ENCODE data around the gene OPHN1. TPM values are rescaled to one million over a fixed set of nuclear protein-coding genes. Genes with fewer than 3 reads are reported as not detected.

OPHN1 gene
- total and polyA plus RNA-seq, 2 donors (not counting 3 experiments of a cell fraction or from before 2014, with no cell fraction given) = 3.9 to 6.7 TPM

GRCh38 chrX:68411729-68412128 lies 21.6 kb downstream of the OPHN1 start:
- no peaks in the 10 kb centered on the region for H3K36me3 ChIP-seq (ENCODE audit: control insufficient read depth in 2 of 2, extremely low read depth in 1 of 2, insufficient read depth in 2 of 2, low read length in 2 of 2)
- H3K4me3 ChIP-seq (replicated peaks in 1 of 3; ENCODE audit: insufficient read depth in 1 of 3, low read depth in 1 of 3, low read length in 3 of 3) = no peak overlapping the region
- FAIRE-seq (no peak), DNase-seq (ENCODE audit: low read depth, low spot score) (no peak)
- BruUV-seq (replicated peaks) = no TSS peak
- H2AFZ ChIP-seq (ENCODE audit: low read depth, low read length) = no peak overlapping the region
- dilution Hi-C loops (cut with MboI; ENCODE audit: extremely low pct_ligation_motif_present, low sequenced_read_pairs) = no loop called here
- H3K9me1 ChIP-seq (replicated peaks; ENCODE audit: control insufficient read depth, extremely low read depth, insufficient read depth, low read length) = no peaks in the 10 kb centered on the region
- no peak overlapping the region for H3K27ac ChIP-seq (ENCODE audit: insufficient read depth, low read depth, low read length)
- CTCF ChIA-PET = no interaction called here
- no peaks in the 10 kb centered on the region for H4K20me1 ChIP-seq (replicated peaks; ENCODE audit: control insufficient read depth, extremely low read depth, insufficient read depth, low read length)
- no peak overlapping the region for H3K9ac ChIP-seq (replicated peaks; ENCODE audit: extremely low read depth, insufficient read depth, low read length)
- intact Hi-C loops (cut with micrococcal nuclease) = no loop called here
- H3K27me3 ChIP-seq (ENCODE audit: control insufficient read depth in 2 of 2, insufficient read depth in 2 of 2, low read length in 2 of 2) = no peaks in the 10 kb centered on the region
- H3K4me2 ChIP-seq (ENCODE audit: insufficient read depth, low read length) = no peak overlapping the region
- peaks cover 7% of the 10 kb centered on the region for H3K4me1 ChIP-seq (ENCODE audit: control insufficient read depth, extremely low read depth, insufficient read depth, low read length)
- TF ChIP-seq CTCF (IDR thresholded peaks at IDR 0.05; ENCODE audit: extremely low read depth in 1 of 2, insufficient read depth in 1 of 2, low read depth in 1 of 2, low read length in 2 of 2) (no peak), MYC (IDR thresholded peaks at IDR 0.05; ENCODE audit: low read depth, low read length) (no peak), POLR2AphosphoS5 (IDR thresholded peaks at IDR 0.05; ENCODE audit: insufficient read depth, low read depth, low read length) (no peak), JUN (IDR thresholded peaks at IDR 0.05; ENCODE audit: borderline replicate concordance, insufficient read depth, insufficient read length, low read depth) (no peak), FOS (IDR thresholded peaks at IDR 0.05; ENCODE audit: borderline replicate concordance, insufficient read depth, low read length) (no peak), GATA2 (IDR thresholded peaks at IDR 0.05; ENCODE audit: insufficient read depth, insufficient read length, low read depth, low read length) (no peak), POLR2A (IDR thresholded peaks at IDR 0.05; ENCODE audit: low read depth, low read length) (no peak), EZH2 (IDR thresholded peaks at IDR 0.05; ENCODE audit: borderline replicate concordance, low read depth, low read length, severe bottlenecking) (no peak), MAX (IDR thresholded peaks at IDR 0.05; ENCODE audit: insufficient read depth, insufficient read length) (no peak)
- POLR2A ChIA-PET = no interaction called here
- H3K9me3 ChIP-seq (replicated peaks; ENCODE audit: control insufficient read depth, insufficient read depth, low read length) = no peaks in the 10 kb centered on the region
- H3K79me2 ChIP-seq (ENCODE audit: control insufficient read depth, insufficient read depth, low read length) = no peaks in the 10 kb centered on the region

Measured in endothelial cell of umbilical vein (primary cell).